SK-N-SH treated with all-trans-retinoic acid at 6 μM for 48 hours (cell line): ENCODE data around the gene SH3D19.

ENCODE experiments used
- CSDC2 ChIP-seq: fragments of 250-450 bp; sonication (Bioruptor Pico); IDR thresholded peaks from 2 replicates; pipeline ENCODE4 v1.5.0; 2020; ENCODE audit warnings: mild to moderate bottlenecking, moderate library complexity
- CSRNP3 ChIP-seq: fragments of 250-450 bp; sonication (Bioruptor Pico); IDR thresholded peaks from 2 replicates; pipeline ENCODE4 v1.5.1; 2021; ENCODE audit warnings: mild to moderate bottlenecking, moderate library complexity
- ISL1 ChIP-seq: fragments of 250-450 bp; sonication (Bioruptor Pico); IDR thresholded peaks from 2 replicates; pipeline ENCODE4 v2.1.2; 2022; ENCODE audit warnings: mild to moderate bottlenecking, moderate library complexity

- no peak for TF ChIP-seq CSRNP3 (CRISPR knock-in tag)
- no peak for TF ChIP-seq ISL1
- TF ChIP-seq CSDC2 = no peak
Measured at GRCh38 chr4:151163855-151164254, 161.6 kb downstream of the SH3D19 start.
